Right lobe of liver (tissue), 4 donors: ENCODE data around the gene NFAT5.

Experiments
- POLR2A ChIP-seq: fragments of 450-650 bp; IDR thresholded peaks from one replicate; pipeline ENCODE4 v1.6.1; 2017; ENCODE audit warnings: antibody characterized with exemption, mild to moderate bottlenecking
- TF ChIP-seq, protein P1 (sequence below), 4 donors: fragments of 200-600 bp in 3 of 4; fragments of 450-650 bp in 1 of 4; IDR thresholded peaks; one replicate each; pipeline versions ENCODE4 v1.5.1 to v1.8.0; 2016 to 2022; ENCODE audit warnings: antibody characterized with exemption in 4 of 4, mild to moderate bottlenecking in 2 of 4
- donor health status: DM: no; HTN: no; CAD: no.
- donor health status: DM: no; HTN: no; CAD: no.
- donor health status: DM: no; HTN: yes; CAD: no.

DNA sequence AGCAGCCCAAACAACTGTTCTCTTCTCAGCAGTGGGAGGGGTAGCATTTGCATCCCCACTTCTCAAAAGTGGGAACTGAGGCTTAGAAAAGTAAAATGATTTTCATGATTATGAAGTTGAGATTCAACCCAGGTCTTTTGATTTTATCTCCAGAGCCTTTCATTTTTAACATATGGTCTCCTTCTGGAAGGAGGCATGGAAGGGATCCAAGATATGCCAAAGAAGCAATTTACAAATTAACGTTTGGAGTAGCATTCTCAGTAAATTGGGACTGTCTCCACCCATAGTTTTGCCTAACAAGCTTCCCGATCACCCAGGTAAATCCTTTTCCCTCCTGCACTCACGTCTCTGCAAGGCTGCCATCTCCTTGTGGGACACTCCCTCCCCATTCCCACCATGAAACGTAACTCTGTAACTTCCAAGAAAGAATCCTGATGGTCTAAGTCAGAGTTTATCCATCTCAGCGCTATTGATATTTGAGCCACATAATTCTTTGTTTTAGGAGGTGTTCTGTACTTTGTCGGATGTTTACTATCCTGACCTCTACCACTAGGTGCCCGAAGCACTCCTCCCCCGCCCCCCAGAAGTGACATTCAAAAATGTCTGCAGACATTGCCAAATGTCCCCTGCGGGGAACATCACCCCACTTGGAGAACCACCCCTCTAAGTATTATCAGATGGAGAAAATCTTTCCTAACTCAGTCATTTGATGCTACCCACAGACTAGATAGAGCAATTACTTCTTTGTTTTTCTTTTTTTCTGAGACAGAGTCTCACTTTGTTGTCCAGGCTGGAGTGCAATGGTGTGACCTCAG is 32.9 kb upstream of the NFAT5 start:
- TF ChIP-seq, protein P1, sequence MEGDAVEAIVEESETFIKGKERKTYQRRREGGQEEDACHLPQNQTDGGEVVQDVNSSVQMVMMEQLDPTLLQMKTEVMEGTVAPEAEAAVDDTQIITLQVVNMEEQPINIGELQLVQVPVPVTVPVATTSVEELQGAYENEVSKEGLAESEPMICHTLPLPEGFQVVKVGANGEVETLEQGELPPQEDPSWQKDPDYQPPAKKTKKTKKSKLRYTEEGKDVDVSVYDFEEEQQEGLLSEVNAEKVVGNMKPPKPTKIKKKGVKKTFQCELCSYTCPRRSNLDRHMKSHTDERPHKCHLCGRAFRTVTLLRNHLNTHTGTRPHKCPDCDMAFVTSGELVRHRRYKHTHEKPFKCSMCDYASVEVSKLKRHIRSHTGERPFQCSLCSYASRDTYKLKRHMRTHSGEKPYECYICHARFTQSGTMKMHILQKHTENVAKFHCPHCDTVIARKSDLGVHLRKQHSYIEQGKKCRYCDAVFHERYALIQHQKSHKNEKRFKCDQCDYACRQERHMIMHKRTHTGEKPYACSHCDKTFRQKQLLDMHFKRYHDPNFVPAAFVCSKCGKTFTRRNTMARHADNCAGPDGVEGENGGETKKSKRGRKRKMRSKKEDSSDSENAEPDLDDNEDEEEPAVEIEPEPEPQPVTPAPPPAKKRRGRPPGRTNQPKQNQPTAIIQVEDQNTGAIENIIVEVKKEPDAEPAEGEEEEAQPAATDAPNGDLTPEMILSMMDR (IDR thresholded peaks at IDR 0.05) = no peak
- TF ChIP-seq POLR2A = no peak
